Stimulated activated naive B cell treated with anti-CD40 and anti-IgM and Interleukin-4, amounts not matched to agents 10 μg/mL and 1 μg/mL and 100 μg/mL, for 72 hours (primary cell): Measurements from ENCODE around the gene TMEM242.

Experiments
- ATAC-seq, 2 donors: fragments of 150-1000 bp; cut with Tn5 transposase; replicated peaks; 2 replicates each; pipeline ENCODE4 v1.10.0; 2021; ENCODE audit warnings: moderate library complexity in 1 of 2
- DNase-seq: peaks from one replicate; pipeline ENCODE4 v3.0.0; 2021
- H3K27ac Mint-ChIP-seq: one replicate; pipeline ENCODE4 v1.8.0; 2022; ENCODE audit warnings: mild to moderate bottlenecking, mixed read lengths
- H3K27me3 Mint-ChIP-seq, 2 donors: one replicate each; pipeline ENCODE4 v1.8.0; 2022; ENCODE audit warnings: mixed read lengths in 2 of 2
- H3K36me3 Mint-ChIP-seq, 2 donors: one replicate each; pipeline ENCODE4 v1.8.0; 2022; ENCODE audit warnings: mixed read lengths in 2 of 2, mild to moderate bottlenecking in 1 of 2
- H3K4me1 Mint-ChIP-seq, 2 donors: one replicate each; pipeline ENCODE4 v1.8.0; 2022; ENCODE audit warnings: mixed read lengths in 2 of 2, mild to moderate bottlenecking in 1 of 2
- H3K4me3 Mint-ChIP-seq, 2 donors: one replicate each; pipeline ENCODE4 v1.8.0; 2022; ENCODE audit warnings: mild to moderate bottlenecking in 2 of 2, mixed read lengths in 2 of 2, moderate library complexity in 1 of 2
- H3K9me3 Mint-ChIP-seq, 2 donors: one replicate each; pipeline ENCODE4 v1.8.0; 2022; ENCODE audit warnings: mixed read lengths in 2 of 2, mild to moderate bottlenecking in 1 of 2

TMEM242 gene

GRCh38 chr6:157289764-157290163, 33.6 kb downstream of the TMEM242 start:
- Mint-ChIP-seq H3K27me3 (no peaks in the 10 kb centered on the region), H3K9me3 (no peaks in the 10 kb centered on the region), H3K27ac (no peak overlapping the region), H3K4me3 (no peak overlapping the region), H3K36me3 (peaks cover 23 to 31% of the 10 kb centered on the region in 2 donors), H3K4me1 (no peaks in the 10 kb centered on the region)
- DNase-seq (no peak), ATAC-seq (no peak)

- H3K4me1 Mint-ChIP-seq: no peaks in the 10 kb centered on the region
- ATAC-seq: no peak
Measured at GRCh38 chr6:157288575-157288974, 34.7 kb downstream of the TMEM242 start.

GRCh38 chr6:157287923-157288322, 35.4 kb downstream of the TMEM242 start:
- Mint-ChIP-seq H3K9me3 (no peaks in the 10 kb centered on the region), H3K4me3 (no peak overlapping the region), H3K27me3 (no peaks in the 10 kb centered on the region), H3K4me1 (no peaks in the 10 kb centered on the region), H3K27ac (no peak overlapping the region), H3K36me3 (peaks cover 23 to 25% of the 10 kb centered on the region in 2 donors)
- ATAC-seq (no peak), DNase-seq (no peak)

More at GRCh38 chr6:157288575-157288974, 34.7 kb downstream of the TMEM242 start:
- H3K9me3 Mint-ChIP-seq: no peaks in the 10 kb centered on the region
- H3K27me3 Mint-ChIP-seq: no peaks in the 10 kb centered on the region
- H3K36me3 Mint-ChIP-seq: peaks cover 23 to 29% of the 10 kb centered on the region in 2 donors
- H3K4me3 Mint-ChIP-seq: no peak overlapping the region
- no peak overlapping the region for H3K27ac Mint-ChIP-seq
- DNase-seq: no peak

- no peak overlapping the region for H3K4me3 Mint-ChIP-seq
- no peak overlapping the region for H3K27ac Mint-ChIP-seq
- H3K36me3 Mint-ChIP-seq: peaks cover 22 to 23% of the 10 kb centered on the region in 2 donors
- no peaks in the 10 kb centered on the region for H3K4me1 Mint-ChIP-seq
- H3K27me3 Mint-ChIP-seq: peaks cover 0 to 3% of the 10 kb centered on the region in 2 donors
- DNase-seq (no peak), ATAC-seq (no peak)
- no peaks in the 10 kb centered on the region for H3K9me3 Mint-ChIP-seq
Measured at GRCh38 chr6:157287247-157287850, 36.0 kb downstream of the TMEM242 start.

GRCh38 chr6:157285422-157285779, 37.9 kb downstream of the TMEM242 start:
- H3K36me3 Mint-ChIP-seq: peaks cover 17 to 20% of the 10 kb centered on the region in 2 donors
- ATAC-seq (no peak), DNase-seq (no peak)
- no peaks in the 10 kb centered on the region for H3K4me1 Mint-ChIP-seq
- H3K27me3 Mint-ChIP-seq: peaks cover 0 to 4% of the 10 kb centered on the region in 2 donors
- H3K27ac Mint-ChIP-seq: no peak overlapping the region
- H3K9me3 Mint-ChIP-seq: no peaks in the 10 kb centered on the region
- no peak overlapping the region for H3K4me3 Mint-ChIP-seq

GRCh38 chr6:157284738-157285421, 38.4 kb downstream of the TMEM242 start:
- Mint-ChIP-seq H3K4me3 (no peak overlapping the region), H3K27ac (no peak overlapping the region), H3K9me3 (no peaks in the 10 kb centered on the region), H3K36me3 (peaks cover 12 to 15% of the 10 kb centered on the region in 2 donors), H3K4me1 (no peaks in the 10 kb centered on the region), H3K27me3 (peaks cover 0 to 4% of the 10 kb centered on the region in 2 donors)
- DNase-seq (no peak), ATAC-seq (no peak)

GRCh38 chr6:157283900-157284737, 39.2 kb downstream of the TMEM242 start:
- H3K4me1 Mint-ChIP-seq: no peaks in the 10 kb centered on the region
- H3K4me3 Mint-ChIP-seq: no peak overlapping the region
- H3K27me3 Mint-ChIP-seq: peaks cover 0 to 4% of the 10 kb centered on the region in 2 donors
- DNase-seq (no peak), ATAC-seq (no peak)
- H3K36me3 Mint-ChIP-seq: peaks cover 8 to 10% of the 10 kb centered on the region in 2 donors
- H3K27ac Mint-ChIP-seq: no peak overlapping the region
- H3K9me3 Mint-ChIP-seq: no peaks in the 10 kb centered on the region

GRCh38 chr6:157283330-157283898, 39.9 kb downstream of the TMEM242 start:
- H3K9me3 Mint-ChIP-seq: no peaks in the 10 kb centered on the region
- peaks cover 0 to 4% of the 10 kb centered on the region in 2 donors for H3K27me3 Mint-ChIP-seq
- no peak overlapping the region for H3K4me3 Mint-ChIP-seq
- H3K27ac Mint-ChIP-seq: no peak overlapping the region
- H3K4me1 Mint-ChIP-seq: no peaks in the 10 kb centered on the region
- peaks cover 5 to 7% of the 10 kb centered on the region in 2 donors for H3K36me3 Mint-ChIP-seq
- DNase-seq (no peak), ATAC-seq (no peak)

- H3K36me3 Mint-ChIP-seq: no peaks in the 10 kb centered on the region
- no peaks in the 10 kb centered on the region for H3K9me3 Mint-ChIP-seq
- H3K4me1 Mint-ChIP-seq: no peaks in the 10 kb centered on the region
- H3K27ac Mint-ChIP-seq: no peak overlapping the region
- DNase-seq: no peak
- ATAC-seq: no peak
- H3K27me3 Mint-ChIP-seq: peaks cover 0 to 4% of the 10 kb centered on the region in 2 donors
- no peak overlapping the region for H3K4me3 Mint-ChIP-seq
Measured at GRCh38 chr6:157282284-157282683, 41.0 kb downstream of the TMEM242 start.

GRCh38 chr6:157281570-157281969, 41.7 kb downstream of the TMEM242 start:
- Mint-ChIP-seq H3K9me3 (no peaks in the 10 kb centered on the region), H3K4me1 (no peaks in the 10 kb centered on the region), H3K27me3 (peaks cover 0 to 4% of the 10 kb centered on the region in 2 donors), H3K36me3 (no peaks in the 10 kb centered on the region), H3K4me3 (no peak overlapping the region), H3K27ac (no peak overlapping the region)
- peak in 1 of 2 donors; percentile 68 for ATAC-seq
- no peak for DNase-seq

GRCh38 chr6:157280947-157281346, 42.4 kb downstream of the TMEM242 start:
- no peak for ATAC-seq

GRCh38 chr6:157280157-157280556, 43.2 kb downstream of the TMEM242 start:
- H3K27me3 Mint-ChIP-seq: peaks cover 0 to 4% of the 10 kb centered on the region in 2 donors
- DNase-seq (no peak), ATAC-seq (no peak)
- H3K4me1 Mint-ChIP-seq: no peaks in the 10 kb centered on the region
- no peak overlapping the region for H3K27ac Mint-ChIP-seq
- no peaks in the 10 kb centered on the region for H3K9me3 Mint-ChIP-seq
- no peak overlapping the region for H3K4me3 Mint-ChIP-seq
- no peaks in the 10 kb centered on the region for H3K36me3 Mint-ChIP-seq

More at GRCh38 chr6:157280947-157281346, 42.4 kb downstream of the TMEM242 start:
- no peaks in the 10 kb centered on the region for H3K9me3 Mint-ChIP-seq
- no peaks in the 10 kb centered on the region for H3K4me1 Mint-ChIP-seq
- DNase-seq: no peak
- peaks cover 0 to 4% of the 10 kb centered on the region in 2 donors for H3K27me3 Mint-ChIP-seq
- H3K27ac Mint-ChIP-seq: no peak overlapping the region
- no peak overlapping the region for H3K4me3 Mint-ChIP-seq
- no peaks in the 10 kb centered on the region for H3K36me3 Mint-ChIP-seq

GRCh38 chr6:157278171-157278570, 45.1 kb downstream of the TMEM242 start:
- Mint-ChIP-seq H3K9me3 (no peaks in the 10 kb centered on the region), H3K27me3 (peaks cover 0 to 4% of the 10 kb centered on the region in 2 donors), H3K36me3 (no peaks in the 10 kb centered on the region), H3K4me3 (no peak overlapping the region), H3K4me1 (peaks cover 1 to 11% of the 10 kb centered on the region in 2 donors), H3K27ac (no peak overlapping the region)
- ATAC-seq (no peak), DNase-seq (no peak)

GRCh38 chr6:157276731-157277130, 46.6 kb downstream of the TMEM242 start:
- no peaks in the 10 kb centered on the region for H3K36me3 Mint-ChIP-seq
- H3K4me3 Mint-ChIP-seq: no peak overlapping the region
- ATAC-seq (no peak), DNase-seq (no peak)
- no peaks in the 10 kb centered on the region for H3K9me3 Mint-ChIP-seq
- no peaks in the 10 kb centered on the region for H3K27me3 Mint-ChIP-seq
- H3K27ac Mint-ChIP-seq: no peak overlapping the region
- peaks cover 1 to 12% of the 10 kb centered on the region in 2 donors for H3K4me1 Mint-ChIP-seq
